GM18498 (cell line): ENCODE results near the gene ABCA3.

Source experiments
- ATAC-seq: cut with Tn5 transposase; IDR thresholded peaks from one replicate; pipeline ENCODE4 v1.9.1; 2021; ENCODE audit warnings: mild to moderate bottlenecking, moderate library complexity; ENCODE audit not compliant: unreplicated experiment

The ABCA3 gene

DNA sequence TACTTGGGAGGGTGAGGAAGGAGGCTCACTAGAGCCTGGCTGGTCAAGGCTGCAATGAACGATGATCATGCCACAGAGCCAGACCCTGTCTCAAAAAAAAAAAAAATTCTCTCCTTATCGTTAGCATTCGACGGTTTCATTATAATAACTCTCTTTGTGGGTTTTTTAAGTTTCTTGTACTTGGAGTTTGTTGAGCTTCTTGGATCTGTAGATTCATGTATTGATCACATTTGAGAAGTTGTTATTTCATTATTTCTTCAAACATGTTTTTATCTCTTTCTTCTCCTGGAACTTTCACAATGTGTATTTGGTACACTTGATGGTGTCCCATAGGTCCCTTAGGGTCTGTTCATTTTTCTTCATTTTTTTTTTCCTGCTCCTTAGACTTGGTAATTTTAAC is 16.8 kb upstream of the ABCA3 start:
- no peak for ATAC-seq

DNA sequence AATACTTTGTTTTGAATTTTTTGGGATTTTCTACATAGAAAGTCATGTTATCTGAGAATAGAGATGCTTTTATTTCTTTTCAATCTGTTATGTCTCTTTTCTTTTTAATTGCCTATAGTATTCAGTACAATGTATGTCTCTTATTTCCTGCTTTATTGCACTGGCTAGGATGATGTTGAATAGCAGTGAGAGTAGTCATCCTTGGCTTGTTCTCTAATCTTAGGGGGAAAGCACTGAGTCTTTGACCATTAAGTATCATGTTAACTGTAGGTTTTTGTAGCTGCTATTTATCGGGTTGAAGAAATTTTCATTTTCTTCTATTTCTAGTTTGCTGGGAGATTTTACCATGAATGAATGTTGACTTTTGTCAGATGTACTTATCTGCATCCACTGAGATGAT is 10.0 kb upstream of the ABCA3 start:
- ATAC-seq: no peak

DNA sequence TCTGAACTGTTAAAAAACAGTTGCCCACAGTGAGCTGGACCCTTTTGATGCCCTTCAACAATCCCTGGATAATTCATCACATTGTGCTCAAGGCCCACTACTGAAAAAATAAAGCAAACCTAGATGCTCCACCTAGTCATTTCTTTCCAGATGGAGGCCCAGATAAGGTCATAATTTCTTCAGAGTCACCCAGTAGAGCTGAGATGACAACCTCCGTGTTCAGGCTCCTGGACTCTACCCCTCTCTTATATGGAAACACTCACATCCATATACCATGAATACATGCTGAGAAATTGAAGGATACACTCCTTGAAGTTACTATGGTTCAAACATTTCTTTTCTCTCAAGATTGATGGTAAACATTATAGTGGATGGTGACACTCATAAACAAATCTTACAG is 2.7 kb upstream of the ABCA3 start:
- ATAC-seq: no peak

DNA sequence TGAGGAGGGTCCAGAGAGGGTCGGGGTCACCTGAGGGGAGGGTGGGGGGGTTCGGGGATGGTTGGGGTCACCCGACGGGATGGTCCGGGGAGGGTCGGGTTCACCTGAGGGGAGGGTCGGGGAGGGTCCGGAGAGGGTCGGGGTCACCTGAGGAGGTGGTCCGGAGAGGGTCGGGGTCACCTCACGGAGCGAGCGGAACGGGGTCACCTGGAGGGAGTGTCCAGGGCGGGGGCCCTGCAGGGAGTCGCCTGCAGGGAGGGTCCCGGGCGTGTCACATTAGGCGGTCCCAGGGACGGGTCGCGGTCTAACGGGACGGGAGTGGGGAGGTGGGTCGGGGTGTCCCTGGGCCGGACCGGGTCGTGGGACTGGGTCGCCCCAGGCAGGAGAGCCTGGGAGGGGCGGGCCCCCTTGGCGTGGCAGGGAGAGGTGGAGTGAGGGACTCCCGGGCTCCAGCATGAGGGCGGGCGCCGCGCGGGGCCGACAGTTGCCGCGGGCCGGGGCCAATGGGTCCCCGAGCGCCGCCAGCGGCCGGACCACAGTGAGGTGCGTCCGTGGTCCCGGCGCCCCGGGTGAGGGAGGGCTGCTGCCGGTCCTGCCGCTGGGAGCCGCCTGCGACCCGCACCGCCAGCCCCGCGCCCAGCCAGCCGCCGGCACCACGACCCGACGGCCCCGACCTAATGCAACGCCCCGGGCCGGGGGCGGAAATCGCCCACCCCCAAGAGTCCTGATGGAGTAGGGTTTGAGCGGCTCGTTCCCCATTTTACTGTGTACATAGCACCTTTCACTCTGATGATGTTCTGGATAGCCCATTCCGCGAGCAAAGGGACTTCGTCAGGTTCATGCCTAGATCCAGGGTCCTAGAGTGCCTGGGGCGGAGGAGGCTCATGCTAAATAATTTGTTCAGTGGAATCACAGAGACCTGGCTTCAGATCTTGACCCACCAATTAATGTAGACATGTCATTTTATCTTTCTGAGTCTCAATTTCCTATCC is 1.2 kb upstream of the ABCA3 start:
- no peak for ATAC-seq

DNA sequence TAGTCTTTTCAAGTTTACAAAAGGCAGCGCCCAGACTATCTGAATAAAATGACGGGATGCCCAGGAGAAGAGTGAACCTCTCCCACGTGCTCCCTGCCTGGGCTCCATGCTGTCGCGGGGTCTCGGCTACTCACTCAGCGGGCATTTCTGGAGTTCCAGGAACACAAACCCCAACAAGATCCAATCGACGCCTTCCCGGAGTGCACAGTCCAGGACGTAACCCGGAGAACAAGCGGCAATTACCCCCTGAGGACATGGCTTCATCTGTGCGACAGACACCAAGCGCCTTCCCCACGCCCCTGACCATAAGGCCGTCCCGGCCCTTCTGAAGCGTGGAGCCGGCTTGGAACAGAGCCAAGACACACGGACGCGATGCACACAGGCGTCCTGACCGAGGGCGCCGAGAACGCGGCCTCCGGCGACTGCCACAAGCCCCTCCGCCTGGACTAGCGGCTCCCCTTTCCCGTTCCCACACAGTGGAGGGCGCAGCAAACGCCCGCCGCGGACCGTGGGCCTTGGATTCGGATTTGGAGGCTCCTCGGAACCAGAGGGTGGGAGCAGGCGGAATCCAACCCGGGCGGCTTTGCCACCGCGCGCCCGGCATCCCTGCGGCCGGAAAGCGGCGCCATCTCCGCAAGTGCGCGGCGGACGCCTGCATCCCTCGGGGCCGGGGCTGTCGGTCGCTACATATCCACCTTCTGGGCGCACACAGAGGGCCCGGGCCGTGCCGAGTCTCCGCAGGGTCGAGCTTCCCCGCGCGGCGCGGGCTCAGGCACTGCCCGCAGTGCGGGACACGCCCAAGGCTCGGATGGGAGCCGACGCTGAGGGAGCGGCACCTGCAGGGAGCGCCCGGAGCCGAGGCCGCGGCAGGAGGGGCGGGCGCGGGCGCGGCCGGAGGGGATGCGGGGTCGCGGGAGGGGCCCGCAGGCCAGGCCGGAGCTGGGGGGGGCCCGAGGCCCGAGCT is 725 bp downstream of the ABCA3 start:
- peak; percentile 37 for ATAC-seq

DNA sequence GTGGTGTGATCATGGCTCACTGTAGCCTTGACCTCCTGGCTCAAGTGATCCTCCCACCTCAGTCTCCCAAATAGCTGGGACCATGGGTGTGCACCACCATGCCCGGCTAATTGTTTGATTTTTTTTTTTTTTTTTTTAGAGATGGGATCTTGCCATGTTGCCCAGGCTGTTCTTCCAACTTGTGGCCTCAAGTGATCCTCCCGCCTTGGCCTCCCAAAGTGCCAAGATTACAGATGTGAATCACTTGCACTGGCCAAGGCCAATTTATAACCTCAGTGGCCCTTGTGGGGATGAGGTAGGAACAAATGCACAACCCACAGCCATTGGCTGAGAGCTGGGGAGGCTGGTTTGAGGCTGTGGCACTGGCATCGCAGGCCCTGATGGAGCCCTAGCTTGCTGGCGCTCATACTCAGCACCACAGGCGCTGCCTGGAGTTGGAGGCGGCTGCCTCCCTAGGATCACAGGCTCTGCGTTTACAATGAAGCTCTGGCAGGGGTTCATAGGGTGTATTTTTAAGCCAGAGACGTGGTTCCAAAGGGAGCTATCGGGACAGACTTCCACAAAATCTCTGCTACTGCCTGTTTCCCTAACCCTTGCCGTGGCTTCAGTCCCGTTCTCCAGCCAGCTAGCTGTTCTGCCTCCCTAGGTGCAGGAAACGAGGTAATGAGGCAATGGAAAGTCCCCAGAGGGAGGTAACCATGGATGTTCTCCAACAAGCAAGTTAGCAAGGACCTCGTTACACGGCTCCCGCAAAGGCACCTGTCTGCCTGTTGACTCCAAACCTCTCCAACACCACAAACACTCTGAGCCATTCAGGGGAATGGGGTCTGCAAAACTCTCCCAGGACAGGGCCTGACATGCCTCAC is 2.9 kb downstream of the ABCA3 start:
- no peak for ATAC-seq

DNA sequence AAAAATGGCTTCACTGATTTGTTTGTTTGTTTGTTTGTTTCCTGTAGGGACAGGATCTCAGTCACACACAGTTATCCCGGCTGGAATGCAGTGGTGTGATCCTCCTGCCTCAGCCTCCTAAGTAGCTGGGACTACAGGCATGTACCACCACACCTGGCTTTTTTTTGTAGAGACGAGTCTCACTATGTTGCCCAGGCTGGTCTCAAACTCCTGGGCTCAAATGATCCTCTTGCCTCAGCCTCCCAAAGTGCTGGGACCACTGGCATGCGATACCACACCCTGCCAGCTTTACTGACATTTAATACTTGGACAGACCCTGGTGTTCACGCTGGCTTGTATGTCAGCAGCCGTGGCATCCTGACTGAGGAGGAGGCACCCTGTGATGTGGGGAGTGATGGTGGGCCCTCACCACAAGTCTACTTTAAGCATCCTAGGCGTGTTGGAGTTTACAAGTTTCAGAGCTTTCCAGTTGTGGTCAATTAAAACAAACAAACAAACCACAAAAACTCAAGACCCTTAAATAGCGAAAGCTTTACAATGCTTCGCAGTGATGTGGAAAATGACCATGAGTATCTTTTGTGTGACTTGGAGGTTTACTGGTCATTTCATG is 5.1 kb downstream of the ABCA3 start:
- ATAC-seq: no peak

DNA sequence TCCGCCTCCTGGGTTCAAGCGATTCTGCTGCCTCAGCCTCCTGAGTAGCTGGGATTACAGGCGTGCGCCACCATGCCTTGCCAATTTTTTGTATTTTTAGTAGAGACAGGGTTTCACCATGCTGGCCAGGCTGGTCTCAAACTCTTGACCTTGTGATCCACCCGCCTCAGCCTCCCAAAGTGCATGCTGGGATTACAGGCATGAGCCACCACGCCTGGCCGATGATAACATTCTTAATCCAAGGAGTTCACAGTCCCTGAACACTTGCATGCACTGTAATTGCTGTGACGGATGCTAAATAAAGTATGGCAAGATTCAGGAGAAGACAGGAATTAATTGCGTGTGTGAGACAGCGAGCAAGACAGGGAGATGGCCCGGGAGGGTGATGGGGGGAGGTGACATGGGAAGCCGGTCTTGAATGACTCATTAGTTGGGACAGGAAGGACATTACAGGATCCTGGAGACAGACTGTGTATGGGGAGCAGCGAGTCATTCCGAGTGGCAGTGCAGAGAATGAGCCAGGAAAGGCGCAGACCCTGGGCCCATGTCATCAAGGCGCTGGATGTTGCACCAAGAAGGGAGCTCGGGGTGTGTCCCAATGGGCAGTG is 6.7 kb downstream of the ABCA3 start:
- ATAC-seq: no peak

DNA sequence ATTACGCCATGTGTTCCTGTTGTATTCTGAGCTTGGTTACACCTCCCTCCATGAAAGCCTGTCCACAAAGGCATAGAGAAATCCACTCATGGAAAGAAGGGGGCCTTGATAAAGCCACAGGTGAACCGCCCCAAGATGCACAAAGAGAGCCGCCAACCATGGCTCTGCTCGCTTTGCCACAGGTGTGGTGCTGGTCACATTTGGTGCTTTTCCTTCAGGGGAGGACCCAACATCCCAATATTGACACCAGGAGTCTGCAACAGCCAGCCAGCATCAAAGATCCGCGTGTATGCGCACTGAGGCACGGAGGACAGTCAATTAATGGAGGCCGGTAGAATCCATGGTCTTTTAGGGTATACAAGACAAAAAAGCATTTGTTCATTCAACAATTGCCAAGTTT is 7.3 kb downstream of the ABCA3 start:
- ATAC-seq: no peak

DNA sequence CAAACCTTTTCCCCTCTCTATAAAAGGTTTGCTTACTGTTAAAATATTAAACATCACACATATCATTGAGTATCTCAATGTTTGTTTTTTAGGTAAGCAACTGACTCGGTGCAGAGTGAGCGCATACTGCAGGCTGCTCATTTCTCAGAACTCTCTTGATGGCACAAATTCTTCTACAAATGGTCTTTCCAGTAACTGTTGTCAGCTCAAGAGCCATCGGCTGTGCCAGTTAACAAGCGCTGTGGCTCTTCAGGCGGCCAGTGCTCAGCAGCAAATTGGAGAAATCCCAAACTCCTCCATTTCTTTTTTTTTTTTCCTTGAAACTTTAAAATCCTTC is 8.6 kb downstream of the ABCA3 start:
- ATAC-seq: no peak

DNA sequence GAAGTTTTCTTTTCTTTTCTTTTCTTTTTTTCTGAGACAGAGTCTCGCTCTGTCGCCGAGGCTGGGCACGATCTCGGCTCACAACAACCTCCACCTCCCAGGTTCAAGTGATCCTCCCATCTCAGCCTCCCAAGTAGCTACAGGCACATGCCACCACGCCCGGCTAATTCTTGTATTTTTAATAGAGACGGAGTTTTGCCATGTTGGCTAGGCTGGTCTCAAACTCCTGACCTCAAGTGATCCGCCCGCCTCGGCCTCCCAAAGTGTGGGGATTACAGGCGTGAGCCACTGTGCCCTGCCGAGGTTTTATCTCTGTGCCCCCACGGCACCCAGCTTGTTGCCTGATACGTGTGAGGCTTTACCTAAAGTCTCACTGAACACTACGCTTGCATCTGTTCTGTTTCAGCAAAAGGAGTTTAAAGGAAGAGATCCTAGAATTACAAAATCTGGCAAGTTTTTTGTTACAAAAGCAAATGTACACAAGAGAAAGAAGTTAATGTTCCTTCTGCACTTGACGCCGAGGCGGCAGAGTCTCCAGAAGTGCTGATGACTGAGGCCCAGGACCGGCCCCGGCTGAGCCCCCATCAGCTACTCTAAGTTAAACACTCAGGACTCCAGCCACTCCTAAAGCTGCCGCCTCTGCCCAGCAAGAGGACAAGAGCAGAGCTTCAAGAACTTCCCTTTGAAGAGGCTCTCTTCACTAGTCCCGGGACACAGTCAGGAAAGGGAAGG is 9.2 kb downstream of the ABCA3 start:
- ATAC-seq: no peak

DNA sequence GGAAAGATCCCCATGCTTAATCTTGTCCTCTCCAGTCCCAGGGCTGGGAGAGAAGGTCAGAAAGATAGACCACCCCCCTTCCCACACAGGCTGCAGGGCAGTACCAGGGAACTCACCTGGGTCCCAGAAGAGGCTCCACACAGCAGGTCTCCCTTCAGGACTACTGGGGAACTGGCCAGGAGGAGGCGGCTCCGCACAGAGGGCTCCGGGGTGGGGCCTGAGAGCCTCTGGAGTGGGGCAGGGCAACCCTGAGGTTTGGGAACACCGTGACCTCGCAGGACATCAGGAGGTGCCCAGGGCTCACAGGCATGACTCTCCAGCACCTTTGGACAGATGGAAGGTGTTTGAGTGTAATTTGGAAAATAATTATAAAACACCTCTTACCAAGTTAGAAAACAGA is 11.0 kb downstream of the ABCA3 start:
- no peak for ATAC-seq

DNA sequence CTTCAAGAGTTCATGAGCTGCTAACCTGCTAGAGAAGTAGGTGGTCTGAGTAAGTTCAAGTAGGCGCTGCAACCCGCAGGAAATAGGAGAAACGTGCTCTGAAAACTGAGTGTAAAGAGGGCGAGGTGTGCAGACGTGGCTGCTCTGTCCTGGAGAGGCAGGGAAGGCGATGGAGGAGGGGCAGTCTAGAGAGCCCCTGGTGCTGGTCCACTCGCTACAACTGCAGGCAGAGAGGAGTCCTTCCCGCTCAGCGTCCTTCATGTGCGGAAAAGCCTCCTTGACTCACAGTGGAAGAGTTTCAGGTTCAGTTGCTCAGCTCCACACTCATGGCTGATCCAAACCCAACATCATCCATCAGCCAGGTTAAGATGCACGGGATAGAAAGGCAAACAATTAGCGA is 12.1 kb downstream of the ABCA3 start:
- ATAC-seq: no peak

DNA sequence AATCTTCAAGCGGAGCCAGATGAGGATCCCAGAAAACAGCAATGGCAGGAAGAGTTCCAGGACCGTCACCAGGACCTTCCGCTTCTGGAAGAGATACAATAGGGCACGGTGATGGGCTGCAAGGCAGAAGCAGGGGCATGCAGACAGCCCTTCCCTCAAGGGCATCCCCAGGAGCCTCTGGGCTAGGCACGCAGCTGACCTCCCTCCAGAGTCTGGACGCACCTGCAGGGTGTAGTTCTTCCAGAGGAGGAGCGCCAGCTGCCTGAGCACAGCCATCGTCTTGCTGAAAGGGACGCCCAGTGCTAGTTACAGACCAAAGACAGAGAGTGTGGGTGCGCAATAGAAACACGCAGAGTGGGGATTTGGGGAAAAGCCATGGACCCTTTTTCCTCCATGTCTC is 14.3 kb downstream of the ABCA3 start:
- no peak for ATAC-seq

DNA sequence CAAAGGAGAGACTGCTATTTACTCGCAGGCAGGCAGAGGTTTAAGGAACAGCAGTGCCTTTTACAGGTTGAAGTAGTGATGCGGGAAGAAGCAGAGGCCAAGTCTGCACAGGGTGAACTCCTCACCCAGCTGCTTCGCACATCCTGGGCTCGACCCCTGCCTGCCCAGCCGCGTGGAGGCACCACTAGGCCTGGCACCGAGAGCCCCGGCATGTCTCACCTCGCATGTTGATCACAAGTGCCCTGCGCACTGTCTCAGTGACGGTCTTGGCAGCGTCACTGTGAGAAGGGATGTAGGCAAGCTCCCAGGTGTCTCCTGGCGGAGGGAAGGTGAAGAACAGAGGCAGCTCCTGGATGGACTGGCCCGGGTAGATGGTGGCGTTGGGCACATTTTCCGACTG is 14.7 kb downstream of the ABCA3 start:
- no peak for ATAC-seq

DNA sequence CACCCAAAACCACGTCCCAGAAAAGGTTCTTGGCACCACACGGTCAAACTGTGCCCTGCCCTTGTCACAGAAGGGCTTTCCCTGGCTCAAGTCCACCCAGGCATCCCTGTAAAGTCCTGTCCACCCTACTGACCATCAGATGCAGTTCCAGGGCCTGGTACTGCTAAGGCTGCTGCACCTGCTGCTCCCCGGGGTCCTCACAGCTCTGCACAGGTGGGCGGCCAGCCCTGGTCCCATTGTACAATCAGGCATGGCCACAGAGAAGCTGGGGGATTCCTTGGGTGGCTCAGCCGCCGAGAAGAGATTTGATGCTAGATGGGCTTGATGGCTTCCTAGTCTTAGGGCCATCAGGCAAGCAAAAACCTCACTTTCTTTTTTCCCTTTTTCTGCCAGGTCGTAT is 15.3 kb downstream of the ABCA3 start:
- ATAC-seq: no peak

DNA sequence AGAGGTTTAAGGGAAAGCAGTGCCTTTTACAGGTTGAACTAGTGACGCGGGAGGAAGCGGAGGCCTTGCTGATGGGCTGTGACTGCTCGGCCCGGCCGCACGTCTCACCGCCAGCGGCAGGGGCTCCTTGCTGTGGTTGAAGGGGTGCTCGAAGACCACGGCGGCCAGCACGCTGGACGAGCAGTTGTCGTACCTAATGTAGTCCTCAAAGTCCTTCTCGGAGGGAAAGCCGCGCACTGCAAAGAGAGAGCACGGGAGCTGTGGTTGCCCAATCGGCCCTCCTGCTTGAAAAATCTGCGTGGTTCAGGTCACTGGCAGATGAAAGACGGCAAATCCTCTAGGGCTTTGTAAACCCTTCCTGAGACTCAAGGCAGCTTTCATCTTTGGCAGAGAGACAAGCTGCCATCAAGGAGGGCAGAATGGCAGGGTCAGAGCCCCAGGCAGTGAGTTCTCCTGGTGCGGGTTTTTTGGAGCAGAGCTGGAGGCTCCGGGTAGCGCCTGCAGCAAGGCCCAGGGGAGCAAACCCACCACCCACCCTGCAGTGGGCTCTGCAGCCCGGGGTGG is 16.1 kb downstream of the ABCA3 start:
- ATAC-seq: no peak

DNA sequence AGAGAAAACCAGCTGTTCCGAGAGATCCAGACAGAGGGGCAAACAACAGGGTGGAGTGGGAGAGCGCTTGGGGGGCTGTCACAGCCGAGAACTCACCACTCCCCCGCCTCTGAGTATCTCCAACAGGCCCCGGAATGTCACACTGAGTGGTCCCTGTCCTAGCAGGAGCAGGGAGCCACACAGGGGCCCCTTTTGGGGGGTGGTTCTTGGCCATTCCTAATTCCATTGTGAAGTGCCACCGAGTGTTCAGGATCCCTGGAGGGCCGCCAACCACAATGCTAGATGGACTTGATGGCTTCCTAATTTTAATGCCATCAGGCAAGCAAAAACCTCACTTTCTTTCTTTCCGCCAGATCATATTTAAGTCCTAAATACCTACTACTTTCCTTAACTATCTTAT is 16.8 kb downstream of the ABCA3 start:
- ATAC-seq: no peak

DNA sequence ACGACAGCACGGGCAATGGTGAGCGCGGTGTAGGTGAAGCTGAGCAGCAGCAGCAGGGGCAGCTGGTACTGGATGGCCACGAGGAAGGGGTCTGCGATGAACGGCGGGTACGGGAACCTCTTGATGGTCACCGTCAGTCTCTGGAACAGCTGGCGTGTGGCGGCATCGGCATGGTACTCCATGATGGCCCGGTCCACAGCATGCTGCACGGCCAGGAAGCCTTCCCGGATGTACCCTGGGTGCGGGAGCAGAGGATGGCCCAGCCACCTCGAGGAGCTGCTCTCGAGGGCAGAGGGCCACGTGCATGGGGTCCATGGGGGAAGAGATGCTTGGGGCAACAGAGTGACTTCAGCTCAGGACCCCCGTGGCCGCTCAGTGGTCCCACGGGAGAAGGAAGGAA is 20.9 kb downstream of the ABCA3 start:
- no peak for ATAC-seq
